CD4-positive, alpha-beta T cell treated with Interleukin-12 subunit alpha and Interleukin-12 subunit beta, for 1 hour (primary cell): ENCODE data around the gene HYDIN.
"Not testable (repeated sequence)": the region's sequence is repeated elsewhere in the genome, so short reads cannot be mapped to it uniquely, and the experiment has no call there.

Source experiments
- DNase-seq: peaks from one replicate; pipeline ENCODE4 v3.0.0-alpha.2; 2020

Gene HYDIN

DNA sequence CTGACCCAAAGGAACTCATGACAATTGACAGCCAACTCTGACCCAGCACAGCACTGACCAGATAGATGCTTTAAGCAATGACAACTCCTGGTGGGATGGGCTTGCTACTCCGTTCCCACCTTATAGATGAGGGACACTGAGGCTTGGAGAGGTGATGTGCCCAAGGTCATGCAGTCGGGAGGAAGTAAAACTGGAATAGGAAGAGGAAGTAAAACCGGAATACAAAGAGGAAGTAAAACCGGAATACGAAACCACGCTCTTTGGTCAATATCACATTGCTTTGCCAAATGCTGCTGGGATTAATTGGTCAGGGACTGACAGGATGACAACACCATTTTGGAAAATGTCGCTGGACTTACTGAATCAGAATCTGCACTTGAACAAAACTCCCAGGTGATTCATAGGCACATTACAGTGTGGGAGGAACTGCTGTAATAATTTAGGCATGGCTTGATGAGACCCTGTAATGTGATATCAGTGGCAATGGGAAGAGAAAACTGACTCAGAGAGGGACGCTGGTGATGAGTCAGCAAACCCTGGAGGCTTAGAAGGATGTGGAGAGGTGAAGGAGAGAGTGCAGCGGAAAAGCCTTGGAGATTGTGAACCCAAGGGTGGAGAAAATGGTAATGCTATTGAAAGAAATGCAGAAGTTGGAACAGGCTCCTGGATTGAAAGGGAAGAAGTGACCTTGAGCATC, 243.4 kb downstream of the HYDIN start:
- DNase-seq, result not testable (repeated sequence)

DNA sequence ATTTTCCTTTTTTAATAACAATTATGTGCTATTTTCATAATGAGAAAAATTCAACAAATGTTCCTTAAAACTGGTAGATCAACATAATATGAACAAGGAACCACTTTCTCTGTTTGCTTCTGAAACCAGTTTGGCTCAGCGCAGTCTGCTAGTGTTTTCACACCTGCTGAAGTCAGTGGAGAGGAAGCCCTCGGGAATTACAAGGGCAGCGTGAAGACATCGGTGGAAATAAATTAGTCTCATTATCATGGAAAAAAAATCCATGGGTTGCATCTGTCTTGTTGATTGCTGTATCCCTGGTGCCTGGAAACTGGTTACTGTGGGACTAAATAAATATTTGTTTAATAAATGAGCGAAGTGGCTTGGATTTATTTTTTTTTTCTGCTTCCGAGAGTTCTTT, 245.8 kb downstream of the HYDIN start:
- not testable (repeated sequence) for DNase-seq

DNA sequence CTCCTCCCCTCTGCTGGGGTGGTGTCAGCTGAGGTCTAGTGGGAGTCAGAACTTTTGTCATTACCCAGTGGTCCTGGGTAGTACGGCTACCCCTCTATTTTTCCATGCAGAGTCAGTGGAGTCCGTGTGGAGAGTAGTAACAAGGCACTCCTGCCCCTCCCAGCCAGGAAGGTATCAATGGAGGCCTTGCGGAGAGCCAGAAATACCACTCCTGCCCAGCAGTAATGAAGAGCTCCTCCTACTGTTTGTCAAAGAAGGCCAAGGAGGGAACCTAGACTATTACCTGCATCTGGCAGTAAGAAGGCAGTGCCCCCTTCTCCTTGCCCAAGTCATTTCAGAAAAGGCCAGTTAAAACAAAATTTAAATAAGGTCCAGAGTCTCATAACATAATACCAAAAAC, 262.2 kb downstream of the HYDIN start:
- DNase-seq, result not testable (repeated sequence)

DNA sequence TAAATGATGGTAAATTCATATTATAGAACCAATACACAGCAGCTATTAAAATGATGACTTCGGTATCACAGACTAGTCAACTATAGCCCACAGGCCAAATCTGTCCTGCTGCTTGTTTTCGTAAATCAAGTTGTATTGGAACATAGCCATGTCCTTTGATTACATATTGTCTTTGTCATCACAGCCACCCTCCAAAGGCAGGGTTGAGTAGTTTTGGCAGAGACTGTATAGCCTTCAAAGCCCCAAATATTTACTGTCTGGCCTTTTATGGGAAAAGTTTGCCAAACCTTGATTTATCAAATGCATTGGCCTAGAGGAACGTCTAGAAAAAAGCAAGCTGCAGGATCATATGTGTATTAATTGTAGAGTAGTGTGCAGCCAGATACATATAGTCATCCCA, 270.4 kb downstream of the HYDIN start:
- DNase-seq, result not testable (repeated sequence)

DNA sequence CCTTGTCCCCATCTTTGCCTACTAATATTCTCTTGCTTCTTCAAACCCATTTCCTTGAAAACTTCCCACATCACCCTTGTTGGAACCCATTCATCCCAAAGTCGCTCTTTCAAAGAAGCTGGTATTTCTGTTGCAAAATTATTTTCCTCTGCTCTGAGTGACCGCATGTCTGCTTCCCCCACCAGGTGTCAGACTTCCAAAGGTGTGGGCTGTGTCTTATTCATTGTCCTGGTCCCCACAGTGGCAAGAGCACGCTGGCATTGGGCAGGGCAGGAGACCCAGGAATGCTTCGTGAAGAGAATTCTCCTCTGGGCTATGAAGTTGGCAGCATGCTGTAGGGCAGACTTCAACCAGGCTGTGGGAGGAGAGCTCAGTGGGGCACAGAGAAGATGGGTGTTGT, 275.6 kb downstream of the HYDIN start:
- not testable (repeated sequence) for DNase-seq

DNA sequence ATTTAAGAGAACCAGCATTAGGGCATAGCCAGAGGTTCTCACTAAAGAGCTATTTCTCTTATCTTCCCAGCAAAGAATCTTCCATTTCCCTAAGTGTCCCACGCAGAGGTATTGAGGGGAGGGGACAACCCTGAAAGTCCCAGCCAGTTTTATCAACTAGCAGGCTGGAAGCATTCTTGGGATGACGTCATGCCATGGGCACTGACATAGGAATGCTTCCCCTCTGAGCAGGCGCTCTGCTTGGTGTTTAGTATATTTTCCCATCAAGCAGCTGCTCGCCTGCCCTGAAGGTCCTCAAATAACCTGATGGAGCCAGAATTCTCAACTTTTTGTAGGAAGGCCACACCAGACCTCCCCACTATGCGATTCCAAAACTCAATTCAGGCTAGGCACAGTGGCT, 276.7 kb downstream of the HYDIN start:
- not testable (repeated sequence) for DNase-seq

DNA sequence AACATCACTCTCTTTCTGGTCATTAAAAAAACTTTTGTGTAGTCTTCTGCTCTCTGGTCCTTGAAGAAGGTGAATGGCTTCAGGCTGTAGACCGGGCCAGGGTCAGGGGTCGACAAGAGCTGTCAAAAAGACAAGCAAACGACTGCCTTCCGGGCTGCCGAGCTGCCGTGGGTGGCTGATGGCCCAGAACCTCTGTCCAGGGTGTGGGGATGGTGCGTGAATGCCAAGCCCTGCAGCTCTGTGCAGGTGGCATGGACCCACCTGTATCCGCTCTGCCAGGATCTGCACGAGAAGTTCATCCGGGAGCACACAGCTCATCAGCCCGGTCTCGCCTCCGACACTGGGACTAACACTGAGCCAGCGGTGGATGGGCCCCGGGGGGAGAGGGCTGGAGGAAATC, 287.0 kb downstream of the HYDIN start:
- DNase-seq, result not testable (repeated sequence)

DNA sequence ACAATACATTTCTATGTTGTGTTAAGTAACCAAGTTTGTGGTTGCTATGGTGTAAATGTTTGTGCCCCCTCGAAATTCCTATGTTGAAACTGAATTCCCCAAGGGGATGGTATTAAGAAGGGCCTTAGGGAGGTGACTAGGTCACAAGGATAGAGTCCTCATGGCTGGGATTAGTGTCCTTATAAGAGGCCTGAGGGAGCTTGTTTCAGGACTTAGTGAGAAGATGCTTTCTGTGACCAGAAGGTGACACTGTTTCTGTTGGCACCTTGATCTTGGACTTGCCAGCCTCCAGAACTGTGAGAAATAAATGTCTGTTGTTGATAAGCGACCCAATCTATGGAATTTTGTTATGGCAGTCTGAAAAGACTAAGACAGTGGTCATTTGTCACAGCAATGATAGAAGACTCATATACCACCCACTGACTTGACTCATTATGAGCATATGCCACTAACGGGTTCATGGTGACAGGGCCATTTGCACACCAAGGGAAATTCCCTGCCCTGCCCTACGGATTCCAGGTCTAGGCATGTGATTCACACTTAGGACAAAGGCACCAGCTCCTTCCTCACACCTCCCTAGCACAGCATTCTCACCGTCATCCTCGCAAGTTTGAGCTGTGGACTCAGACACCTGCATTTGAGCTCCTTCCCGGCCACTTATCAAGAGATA, 290.7 kb downstream of the HYDIN start:
- not testable (repeated sequence) for DNase-seq

DNA sequence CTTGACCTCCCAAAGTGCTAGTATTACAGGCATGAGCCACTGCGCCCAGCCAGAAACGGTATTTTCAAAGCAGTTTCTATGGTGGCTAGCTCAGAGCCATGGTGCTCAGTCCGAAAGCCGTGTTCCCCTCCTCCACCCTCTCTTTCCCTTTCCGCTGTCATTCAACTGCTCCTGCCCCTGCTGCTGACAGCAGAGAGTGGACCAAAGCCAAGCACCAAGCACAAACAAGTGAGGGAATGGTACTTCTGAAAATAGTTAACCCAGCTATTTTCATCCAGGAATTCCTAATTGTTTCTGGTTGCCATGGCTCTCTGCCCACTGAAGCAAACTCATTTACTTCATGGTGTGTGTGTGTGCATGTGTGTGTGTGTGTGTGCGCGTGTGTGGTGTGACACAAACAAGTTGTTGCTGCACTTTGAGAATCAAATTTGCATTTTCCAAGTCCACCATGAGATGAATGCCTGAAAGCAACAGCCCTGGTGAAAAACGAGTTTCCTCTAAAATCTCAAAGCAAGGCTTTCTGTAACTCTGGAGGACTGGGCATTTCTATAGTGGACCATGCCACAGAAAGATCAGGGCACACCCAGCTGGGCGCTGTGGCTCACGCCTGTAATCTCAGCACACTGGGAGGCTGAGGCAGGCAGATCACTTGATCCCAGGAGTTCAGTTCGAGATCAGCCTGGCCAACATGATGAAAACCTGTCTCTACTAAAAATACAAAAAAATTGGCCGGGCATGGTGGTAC, 293.6 kb downstream of the HYDIN start:
- not testable (repeated sequence) for DNase-seq

DNA sequence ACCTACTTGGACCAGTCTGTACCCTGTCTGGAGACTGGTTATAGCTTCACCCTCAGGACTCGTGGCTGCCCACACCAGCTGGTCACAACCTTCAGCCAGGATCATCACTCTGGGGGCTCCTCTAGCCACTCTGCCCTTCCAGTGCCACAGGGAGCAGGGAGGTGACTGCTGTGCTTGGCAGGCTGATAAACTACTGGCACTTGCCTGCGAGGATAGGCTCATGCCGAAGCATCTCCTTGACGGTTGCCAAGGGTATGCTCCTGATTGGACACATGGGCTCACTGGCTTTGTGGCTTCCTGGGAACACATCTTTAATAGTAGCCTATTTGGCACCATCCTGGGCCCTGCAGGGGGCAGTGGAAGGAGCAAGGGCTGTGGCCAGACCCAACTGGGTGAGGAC, 295.2 kb downstream of the HYDIN start:
- DNase-seq, result not testable (repeated sequence)

DNA sequence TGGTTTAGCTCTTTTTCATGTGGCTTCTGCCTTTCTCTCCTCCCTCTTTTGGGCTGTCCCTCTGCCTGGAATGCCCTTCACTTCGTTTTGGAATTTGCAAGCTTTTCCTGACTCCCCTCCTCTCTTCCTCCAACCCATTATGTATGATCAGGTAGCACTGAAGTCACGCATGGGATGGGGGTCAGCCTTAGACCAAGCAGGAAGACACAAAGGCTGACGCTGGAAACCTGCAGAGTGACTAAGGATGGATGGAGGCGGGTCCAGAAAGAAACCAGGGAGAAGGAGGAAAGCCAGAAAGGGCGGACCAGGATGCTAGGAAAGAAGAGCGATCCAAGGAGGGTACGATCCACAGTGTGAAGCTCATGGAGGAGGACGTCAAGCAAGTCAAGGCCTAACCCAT, 296.8 kb downstream of the HYDIN start:
- DNase-seq, result not testable (repeated sequence)

DNA sequence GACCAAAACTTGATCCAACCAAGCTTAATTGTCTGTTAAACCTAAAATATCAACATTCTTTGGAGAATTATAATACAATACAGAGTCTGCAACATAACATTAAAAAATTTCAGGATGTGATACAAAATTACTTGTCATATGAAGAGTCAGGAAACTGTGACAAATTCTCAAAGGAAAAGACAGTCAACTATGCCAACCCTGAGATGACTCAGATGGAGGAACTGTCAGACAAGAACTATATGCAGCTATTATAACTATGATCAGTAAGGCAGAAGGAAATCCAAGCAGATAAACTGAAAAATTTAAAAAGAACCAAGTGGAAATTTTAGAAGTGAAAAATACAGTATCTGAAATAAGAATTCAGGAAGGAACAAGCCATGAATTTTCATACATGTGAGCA, 299.8 kb downstream of the HYDIN start:
- not testable (repeated sequence) for DNase-seq

DNA sequence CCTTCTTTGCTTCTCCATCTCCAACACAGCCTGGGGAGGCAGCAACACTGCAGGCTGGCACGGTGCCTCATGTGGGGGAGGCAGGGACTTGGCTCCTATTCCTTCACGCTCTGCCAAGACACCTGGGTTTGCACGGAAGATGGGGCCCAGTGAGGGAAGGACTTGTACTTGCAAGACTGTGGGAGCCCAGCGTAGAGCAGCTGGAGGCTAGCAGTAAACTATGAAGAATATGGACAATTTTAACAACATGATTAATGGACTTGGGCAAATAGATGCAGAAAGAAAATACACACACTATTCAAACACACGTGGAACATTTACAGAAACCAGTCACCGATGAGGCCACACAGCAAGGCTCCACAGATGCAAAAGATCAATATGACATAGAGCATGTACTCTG, 308.4 kb downstream of the HYDIN start:
- DNase-seq, result not testable (repeated sequence)

DNA sequence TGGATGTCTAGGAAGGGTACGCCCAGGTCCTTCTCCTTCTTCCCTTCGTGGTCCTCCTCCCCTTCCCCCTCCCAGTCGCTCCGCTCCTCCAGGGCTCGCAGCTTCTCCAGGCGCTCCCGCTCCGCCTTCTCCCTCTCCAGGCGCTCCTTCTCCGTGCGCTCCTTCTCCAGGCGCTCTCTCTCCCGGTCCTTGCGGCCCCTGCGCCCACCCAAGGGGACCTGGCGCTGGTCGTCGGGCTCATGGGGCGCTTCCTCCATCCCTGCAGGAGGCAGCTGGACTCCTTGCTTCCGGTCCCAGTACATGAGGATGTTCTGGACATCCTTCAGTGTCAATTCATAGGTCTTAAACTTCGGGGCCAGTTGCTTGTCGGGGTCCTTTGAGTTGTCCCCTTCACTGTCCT, 309.9 kb downstream of the HYDIN start:
- not testable (repeated sequence) for DNase-seq

DNA sequence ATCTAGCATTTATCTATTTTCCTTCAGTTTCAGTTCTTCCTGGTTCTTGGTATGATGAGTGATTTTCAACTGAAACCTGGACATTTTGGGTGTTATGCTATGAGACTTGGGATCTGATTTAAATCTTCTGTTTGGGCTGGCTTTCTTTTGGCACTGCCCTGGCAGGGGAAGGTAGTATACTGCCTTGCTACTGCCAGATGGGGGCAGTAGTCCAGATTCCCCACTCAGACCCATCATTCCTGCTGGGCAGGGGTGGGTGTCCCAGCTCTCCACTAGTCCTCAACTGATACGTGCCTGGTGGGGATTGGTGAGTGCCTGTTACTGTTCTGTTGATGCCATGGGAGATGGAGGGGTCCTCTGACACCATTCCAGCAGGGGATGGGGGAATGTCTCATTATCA, 342.3 kb downstream of the HYDIN start:
- not testable (repeated sequence) for DNase-seq

DNA sequence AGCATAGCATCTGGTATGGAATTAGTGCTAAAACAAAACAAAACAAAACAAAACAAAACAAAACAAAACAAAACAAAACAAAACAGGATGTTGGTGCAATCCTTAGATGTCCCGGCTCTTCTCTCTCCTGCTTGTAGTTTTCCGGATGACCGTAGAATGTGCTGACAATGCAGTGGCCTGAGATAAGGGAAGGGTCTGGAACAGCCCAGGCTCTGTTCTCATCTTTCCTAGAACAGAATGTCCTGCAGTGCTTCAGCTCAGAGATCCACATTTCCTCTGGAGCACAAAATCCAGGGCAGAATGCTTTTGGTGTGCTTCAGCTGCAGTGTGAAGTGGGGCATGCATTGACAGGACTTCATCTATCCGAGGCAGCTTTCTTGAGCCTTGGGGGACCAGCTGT, 345.9 kb downstream of the HYDIN start:
- DNase-seq, result not testable (repeated sequence)

DNA sequence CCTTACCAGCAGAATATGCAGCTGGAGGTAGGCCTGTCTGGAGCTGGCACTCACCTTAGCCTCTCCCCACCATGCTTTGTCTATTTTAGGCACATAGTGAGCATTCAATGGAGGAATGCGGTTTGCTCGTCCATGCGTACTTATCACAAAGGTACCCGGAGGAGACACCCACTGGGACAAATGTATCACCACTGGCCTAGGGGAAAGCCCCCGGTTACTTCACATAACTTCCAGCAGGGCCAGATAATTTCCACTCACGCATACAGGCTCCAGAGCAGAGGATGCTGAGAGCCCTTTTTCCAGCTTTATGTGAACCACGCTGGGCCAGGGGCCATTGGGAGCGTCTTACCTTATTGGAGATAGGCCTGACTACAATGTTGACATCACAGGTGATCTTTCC, 348.2 kb downstream of the HYDIN start:
- DNase-seq, result not testable (repeated sequence)

DNA sequence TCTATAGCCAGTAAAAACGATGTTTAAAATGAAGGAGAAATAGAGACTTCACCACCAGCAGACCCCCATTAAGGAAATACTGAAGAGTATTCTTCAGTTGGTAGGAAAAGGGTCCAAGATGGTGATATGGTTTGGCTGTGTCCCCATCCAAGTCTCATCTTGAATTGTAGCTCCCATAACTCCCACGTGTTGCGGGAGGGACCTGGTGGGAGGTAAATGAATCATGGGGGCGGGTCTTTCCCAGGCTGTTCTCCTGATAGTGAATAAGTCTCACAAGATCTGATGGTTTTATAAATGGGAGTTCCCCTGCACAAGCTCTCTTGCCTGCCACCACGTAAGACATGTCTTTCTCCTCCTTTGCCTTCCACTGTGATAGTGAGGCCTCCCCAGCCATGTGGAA, 352.6 kb downstream of the HYDIN start:
- DNase-seq, result not testable (repeated sequence)

DNA sequence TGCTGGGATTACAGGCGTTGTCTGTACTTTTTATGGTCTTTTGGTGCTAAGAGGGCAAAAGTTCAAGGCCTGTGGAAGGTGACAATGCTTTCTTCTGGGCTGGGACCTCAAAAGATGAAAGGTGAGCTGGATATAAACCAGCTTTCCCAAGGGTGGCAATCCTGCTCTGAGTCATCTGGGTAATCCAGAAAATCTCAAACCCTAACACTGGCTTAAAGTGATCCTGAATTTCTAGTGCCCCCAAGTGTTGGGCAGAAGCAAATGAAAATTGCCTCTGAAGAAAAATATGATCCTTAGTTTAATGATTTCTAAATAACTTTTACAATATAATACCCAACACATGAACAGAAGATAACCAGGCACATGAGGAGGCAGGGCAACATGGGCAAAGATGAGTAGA, 354.1 kb downstream of the HYDIN start:
- not testable (repeated sequence) for DNase-seq

DNA sequence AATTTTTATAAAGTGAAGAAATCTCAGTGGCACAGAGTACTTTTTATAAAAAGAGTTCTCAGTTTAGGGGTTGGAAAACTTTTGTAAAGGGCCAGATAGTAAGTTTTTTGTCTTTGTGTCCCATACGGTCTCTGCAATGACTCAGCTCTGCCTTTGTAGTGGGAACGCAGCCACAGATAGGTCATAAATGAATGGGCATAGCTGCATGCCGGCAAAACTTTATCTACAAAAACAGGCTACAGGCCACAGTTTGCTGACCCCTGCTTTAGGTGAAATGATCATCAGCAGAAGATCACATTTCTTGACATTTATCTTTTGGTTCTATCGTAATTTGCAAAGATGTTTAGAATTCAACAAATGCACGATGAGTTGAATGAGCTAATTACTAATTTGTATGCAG, 365.8 kb downstream of the HYDIN start:
- DNase-seq, result not testable (repeated sequence)

DNA sequence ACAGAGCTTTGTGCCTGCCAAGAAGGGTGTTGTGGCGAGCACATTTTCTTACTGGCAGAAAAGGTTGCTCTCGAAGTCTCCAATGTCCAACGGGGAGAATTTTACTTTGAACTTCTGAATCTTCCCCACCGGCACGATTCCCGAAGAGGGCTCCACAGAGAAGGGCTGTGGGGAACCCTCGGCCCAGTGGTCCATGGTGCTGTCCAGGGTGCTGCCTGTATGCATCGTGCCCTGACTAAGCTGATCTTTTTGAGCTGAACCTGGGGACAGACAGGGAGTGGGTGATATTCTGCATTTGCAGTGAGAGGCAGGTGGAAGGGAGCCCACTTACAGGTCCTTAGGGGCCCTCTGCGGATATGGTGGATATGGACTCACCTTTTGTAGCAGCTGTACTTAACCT, 368.5 kb downstream of the HYDIN start:
- DNase-seq, result not testable (repeated sequence)

DNA sequence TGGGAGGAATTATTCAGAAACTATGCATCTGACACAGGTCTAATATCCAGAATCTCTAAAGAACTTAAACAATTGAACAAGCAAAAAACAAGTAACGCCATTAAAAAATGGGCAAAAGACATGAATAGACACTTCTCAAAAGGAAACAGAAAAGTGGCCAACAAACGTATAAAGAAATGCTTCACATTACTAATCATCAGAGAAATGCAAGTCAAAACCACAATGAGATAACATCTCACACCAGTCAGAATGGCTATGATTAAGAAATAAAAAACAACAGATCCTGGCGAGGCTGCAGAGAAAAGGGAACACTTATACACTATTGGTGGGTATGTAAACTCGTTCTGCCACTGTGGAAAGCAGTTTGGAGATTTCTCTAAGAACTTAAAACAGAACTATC, 379.2 kb downstream of the HYDIN start:
- not testable (repeated sequence) for DNase-seq

DNA sequence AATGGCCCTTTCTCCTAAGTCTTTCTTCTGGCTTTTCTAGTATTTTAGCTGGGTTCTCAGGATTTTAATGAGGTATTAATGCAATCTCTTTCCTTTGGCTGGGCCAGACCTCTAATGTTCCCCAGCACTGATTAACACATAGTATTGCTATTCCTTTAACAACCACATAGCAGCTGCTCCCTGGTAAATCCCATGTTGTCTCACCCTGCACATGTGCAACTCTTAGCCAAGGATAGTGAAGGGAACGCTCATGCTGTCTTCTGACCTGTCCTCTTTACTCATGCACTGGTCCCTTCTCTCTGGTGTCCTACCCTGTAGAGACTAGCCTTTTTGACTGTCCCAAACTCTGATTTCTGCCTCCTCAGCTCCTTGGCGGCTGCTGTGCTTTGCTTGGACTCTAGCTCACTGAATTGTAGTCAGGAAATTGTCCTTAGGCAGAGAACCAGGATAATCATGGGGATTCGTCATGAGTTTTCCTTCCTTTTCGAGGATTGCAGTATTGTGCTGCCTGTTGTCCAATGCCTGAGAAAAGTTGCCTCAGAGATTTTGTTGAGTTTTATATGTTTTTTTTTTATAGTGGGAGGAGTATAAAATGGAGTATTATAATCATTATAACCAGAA, 406.9 kb downstream of the HYDIN start:
- not testable (repeated sequence) for DNase-seq
